GM21619 (cell line): Measurements from ENCODE around the gene ICOSLG.
A peak's percentile ranks its signal among the peaks of the same experiment; 100 is the strongest.
"Not testable (repeated sequence)": the region's sequence is repeated elsewhere in the genome, so short reads cannot be mapped to it uniquely, and the experiment has no call there.

Source experiments
- ATAC-seq: cut with Tn5 transposase; IDR thresholded peaks from one replicate; pipeline ENCODE4 v1.9.1; 2021; ENCODE audit not compliant: unreplicated experiment

ICOSLG gene, protein sequence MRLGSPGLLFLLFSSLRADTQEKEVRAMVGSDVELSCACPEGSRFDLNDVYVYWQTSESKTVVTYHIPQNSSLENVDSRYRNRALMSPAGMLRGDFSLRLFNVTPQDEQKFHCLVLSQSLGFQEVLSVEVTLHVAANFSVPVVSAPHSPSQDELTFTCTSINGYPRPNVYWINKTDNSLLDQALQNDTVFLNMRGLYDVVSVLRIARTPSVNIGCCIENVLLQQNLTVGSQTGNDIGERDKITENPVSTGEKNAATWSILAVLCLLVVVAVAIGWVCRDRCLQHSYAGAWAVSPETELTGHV

DNA sequence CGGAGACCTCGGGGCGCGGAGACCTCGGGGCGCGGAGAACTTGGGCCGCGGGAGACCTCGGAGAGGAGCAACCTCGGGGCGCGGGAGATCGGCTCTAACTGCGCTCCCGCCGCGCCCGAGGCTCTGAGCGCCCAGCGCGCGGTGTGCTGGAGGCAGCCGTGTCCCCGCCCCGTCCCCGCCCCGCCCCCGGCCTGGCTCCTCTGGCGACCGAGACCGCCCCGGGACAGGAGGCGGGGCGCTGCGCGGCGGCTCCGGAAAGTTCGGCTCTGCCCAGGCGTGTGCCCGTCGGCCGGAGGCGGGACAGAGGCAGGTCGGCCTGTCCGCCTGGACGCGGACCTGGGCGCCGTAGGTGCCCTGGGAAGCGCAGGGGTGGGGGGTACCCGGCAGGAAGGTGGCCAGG lies at the start of gene ICOSLG:
Gene ICOSLG, minus strand, starts transcription at position 102 of the 400 bp plus-strand sequence. CDS start 126 bp downstream, outside the sequence.
- peak; percentile 35 for ATAC-seq

DNA sequence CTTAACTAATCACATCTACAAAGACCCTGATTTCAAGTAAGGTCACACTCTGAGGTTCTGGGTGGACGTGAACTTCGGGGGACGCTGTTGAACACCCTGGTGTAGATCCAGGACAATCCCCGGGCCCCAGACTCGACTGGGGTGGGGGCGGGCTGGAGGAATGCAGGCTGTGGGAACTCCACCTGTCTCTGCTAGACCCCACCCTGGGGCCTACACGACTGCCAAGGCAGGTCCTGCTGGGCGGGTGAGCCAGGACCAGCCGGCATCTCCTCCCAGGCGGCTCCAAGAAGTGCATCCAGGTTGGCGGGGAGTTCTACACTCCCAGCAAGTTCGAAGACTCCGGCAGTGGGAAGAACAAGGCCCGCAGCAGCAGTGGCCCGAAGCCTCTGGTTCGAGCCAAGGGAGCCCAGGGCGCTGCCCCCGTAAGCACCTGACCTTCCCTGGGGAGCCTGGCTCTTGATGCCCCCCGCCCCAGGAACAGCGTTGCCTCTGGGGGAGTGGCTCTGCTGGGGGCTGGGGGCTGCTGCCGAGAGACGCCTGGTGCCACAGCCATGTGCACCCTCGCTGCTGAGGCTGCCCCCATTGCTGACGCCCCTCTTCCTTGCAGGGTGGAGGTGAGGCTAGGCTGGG lies 48.8 kb upstream of the ICOSLG start:
- ATAC-seq: no peak

DNA sequence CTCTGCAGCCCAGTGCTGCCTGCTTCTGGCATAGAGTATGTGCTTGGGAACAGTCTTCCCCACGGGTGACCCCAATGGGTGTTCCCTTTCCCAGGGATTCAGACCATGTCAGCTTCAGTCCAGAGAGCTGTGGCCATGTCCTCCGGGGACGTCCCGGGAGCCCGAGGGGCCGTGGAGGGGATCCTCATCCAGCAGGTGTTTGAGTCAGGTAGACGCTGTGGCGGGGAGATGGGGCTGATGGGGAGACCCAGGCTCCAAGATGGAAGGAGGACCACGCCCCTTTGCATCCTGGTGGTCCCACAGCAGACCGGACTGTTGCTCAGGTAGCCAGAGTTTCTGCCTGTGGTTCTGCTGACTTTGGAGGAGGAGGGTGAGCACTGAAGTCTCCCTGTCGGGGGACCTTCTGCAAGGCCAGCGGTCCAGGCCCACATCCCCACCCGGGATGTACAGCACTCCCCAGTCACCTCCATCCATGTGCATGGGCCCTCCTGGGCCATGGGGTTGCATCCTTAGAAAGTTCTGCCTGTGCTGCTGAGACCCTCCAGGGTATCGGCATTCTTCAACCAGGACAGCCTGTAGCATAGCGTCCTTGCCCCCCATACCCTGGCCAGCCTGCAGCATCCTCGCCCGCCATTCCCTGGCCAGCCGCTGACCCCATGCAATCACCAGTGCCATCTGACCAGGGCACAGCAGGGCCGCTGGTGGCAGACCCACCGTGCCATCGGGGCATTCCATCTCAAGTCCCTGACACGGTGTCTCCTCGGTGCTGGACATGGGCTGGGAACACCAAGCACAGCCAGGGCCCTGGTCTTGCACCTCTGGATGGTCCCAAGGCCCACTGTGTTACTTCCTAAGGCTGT lies 47.7 kb upstream of the ICOSLG start:
- ATAC-seq: no peak

DNA sequence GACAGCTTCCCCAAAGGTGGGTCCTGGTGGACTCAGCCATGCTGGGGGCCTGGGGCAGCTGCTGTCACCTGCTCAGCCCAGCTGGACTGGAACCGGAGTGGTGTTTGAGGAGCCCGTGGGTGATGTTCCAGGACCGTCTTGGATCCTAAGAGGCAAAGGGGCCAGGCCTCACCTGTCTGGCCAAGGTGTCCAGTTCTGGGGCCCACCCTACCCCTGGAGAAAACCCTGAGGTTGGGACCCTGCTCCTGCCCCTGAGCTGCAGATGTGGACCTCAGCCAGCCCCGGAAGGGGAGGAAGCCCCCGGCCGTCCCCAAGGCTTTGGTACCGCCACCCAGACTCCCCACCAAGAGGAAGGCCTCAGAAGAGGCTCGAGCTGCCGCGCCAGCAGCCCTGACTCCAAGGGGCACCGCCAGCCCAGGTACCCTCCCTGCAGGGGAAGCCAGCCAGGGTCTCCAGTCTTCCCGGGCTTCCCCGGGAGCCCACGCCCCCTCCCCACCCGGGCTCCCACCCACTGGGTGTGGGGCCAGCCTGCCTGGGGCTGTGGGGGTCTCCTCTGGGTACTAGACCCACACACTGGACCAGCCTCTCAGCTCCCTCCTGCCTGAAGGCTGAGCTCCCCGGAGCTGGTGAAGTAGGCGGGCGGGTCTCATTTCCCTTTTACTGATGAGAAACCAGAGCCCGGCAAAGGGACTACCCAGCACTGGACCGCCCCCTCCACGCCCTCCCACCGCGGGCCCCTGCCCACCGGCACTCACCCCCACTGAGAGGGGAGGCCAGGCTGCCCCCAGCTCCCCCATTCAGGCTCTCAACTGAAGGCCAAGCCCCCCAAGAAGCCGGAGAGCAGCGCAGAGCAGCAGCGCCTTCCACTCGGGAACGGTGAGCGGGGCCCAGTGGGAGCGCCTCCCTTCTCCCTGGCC lies 46.2 kb upstream of the ICOSLG start:
- ATAC-seq: no peak

DNA sequence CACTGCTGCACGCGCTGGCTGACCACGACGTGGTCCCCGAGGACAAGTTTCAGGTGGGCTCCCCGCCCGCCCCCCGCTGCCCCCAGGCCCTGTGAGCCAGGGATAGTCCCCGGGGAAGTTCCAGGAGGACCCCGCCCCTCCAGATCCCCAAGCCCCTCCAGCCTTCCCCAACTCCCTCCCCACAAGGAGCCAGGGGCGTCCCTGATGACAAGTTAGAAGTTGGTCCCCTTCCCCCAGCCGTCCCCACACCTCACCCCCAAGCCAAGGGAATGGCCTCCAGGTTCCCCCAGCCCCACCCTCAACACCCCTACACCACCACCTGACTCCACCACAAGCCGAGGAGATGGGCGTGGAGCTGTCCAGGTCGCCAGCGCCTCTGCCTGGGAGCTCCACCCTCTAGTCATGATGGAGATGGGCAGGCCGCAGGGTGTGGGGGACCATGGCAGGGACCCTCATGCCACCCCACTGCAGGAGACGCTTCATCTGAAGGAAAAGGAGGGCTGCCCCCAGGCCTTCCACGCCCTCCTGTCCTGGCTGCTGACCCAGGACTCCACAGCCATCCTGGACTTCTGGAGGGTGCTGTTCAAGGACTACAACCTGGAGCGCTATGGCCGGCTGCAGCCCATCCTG lies 45.5 kb upstream of the ICOSLG start:
- no peak for ATAC-seq

DNA sequence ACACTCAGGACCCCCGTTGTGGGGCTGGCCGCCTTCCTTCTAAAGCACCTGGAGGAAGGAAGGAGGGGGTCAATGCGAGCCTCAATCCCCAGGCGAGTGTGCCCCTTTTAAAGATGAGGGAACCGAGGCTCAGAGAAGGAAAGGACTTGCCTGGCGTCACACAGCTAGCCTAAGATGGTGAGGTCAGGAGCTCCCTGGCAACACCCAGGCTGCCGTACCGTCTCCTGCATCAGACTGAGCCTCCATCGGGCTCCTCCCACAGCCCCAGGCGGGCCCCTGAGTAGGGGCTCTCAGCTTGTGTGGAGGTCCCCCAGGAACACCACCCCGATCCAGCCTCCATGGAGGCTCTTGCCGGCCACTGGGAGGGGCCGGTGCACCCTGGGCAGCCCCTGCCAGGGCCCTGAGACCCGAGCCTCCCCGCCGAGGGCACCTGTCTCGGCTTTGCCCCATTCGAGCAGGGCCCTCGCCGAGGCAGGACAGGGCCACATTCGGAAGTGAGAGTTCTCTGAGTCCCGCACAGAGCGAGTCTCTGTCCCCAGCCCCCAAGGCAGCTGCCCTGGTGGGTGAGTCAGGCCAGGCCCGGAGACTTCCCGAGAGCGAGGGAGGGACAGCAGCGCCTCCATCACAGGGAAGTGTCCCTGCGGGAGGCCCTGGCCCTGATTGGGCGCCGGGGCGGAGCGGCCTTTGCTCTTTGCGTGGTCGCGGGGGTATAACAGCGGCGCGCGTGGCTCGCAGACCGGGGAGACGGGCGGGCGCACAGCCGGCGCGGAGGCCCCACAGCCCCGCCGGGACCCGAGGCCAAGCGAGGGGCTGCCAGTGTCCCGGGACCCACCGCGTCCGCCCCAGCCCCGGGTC lies 44.6 kb upstream of the ICOSLG start, which contains the start of gene AIRE:
Gene AIRE, plus strand, starts transcription at position 739 of the 855 bp plus-strand sequence. CDS start 131 bp downstream, outside the sequence.
- no peak for ATAC-seq

DNA sequence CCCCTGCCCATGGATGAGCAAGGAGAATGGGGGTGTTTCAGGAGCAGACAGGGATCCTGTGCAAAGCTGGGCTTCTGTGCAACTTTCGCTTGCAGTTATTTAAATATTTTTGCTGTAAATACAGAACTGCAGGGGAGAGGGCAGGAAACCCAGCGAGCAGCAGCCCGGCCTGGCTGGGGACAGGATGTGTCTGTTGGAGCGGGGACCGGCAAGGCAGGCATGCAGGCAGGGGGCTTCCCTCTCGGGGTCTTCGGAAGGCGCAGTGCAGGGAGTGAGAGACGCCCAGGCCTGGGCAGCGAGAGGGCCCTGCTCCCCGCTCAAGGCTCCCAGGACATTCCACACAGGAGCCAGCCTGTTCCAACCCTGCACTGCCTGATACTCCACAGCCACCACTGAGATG lies 43.2 kb upstream of the ICOSLG start:
- no peak for ATAC-seq

DNA sequence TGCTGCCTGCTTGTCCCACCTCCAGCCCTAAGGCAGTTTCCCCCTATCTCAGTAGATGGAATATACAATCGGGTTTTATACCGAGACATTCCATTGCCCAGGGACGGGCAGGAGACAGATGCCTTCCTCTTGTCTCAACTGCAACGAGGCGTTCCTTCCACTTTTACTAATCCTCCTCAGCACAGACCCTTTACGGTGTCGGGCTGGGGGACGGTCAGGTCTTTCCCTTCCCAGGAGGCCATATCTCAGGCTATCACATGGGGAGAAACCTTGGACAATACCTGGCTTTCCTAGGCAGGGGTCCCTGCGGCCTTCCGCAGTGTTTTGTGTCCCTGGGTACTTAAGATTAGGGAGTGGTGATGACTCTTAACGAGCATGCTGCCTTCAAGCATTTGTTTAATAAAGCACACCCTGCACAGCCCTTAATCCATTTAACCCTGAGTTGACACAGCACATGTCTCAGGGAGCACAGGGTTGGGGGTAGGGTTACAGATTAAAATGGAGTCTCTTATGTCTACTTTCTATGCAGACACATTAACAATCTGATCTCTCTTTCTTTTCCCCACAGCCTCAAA lies 42.6 kb upstream of the ICOSLG start:
- ATAC-seq: not testable (repeated sequence)

DNA sequence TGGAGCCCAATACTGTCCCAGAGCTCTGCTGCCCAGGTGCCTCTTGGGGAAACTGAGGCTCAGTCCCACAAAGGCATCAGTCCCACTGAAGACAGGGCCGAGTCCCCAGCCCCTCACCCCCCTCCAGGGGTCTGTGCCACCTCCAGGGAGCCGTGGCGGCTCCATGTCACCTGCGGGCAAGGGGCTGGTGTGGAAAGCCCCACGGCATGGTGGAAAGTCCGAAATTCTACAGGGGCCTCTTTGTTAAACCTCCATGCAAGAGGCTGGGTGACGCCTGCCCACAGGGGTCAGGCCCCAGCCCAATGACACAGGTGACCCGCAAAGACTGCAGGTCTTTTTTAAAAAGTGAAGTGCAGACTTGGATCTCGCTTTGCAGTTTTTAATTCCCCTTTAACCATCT lies 41.6 kb upstream of the ICOSLG start:
- ATAC-seq: no peak

DNA sequence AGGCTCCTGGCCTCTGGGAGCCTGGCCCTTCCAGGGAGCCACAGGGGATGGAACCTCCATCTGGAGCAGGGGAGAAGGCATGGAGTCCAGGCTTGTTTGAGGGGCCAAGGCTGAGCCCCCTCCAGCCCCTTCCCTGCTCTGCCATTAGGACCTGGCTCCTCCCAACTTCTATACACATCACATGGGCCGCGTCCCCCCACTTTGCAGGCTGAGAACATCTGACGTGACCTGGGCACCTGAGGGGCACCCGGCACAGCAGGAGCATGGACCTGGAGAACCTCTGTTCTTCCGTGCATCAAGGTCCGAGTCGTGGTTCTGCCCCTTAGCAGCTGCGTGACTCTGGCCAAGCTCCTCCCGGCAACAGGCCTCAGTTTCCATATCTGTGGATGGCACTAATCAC lies 41.1 kb upstream of the ICOSLG start:
- ATAC-seq: no peak

DNA sequence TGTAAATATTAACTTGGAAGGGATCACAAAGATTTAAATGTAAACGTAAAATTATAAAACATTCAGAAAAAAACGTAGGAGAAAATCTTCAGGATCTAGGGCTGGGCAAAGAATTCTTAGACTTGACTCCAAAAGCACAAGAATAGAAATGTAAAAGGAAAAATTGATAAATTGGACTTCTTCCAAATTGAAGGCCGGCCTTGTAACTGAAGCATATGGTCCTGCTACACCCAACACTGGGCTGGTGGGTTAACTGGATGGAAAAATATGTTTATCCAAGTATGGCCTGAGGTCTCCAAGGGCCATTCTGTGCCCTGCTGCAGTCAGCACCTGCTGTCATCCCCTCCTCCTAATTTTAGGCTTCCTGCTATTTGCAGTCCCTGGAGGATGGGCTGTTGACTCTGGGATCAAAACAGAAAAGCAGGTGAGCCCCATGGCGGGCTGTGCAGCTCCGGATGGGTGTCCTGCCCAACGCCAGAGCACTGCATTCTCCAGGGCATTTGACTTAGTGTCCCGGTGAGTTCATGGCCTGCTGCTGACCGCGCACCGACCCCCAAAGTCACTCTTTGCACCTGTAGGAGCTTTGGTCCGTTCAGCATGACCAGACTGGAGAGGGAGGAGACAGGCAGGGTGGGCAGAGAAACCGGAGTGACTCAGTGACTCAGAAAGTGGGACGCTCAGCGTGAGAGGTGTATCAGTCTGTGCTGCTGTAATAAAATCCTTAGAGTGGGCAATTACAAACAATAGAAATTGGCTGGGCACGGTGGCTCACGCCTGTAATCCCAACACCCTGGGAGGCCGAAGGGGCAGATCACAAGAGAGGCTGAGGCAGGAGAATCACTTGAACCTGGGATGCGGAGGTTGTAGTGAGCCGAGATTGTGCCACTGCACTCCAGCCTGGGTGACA lies 38.9 kb upstream of the ICOSLG start:
- ATAC-seq: no peak

DNA sequence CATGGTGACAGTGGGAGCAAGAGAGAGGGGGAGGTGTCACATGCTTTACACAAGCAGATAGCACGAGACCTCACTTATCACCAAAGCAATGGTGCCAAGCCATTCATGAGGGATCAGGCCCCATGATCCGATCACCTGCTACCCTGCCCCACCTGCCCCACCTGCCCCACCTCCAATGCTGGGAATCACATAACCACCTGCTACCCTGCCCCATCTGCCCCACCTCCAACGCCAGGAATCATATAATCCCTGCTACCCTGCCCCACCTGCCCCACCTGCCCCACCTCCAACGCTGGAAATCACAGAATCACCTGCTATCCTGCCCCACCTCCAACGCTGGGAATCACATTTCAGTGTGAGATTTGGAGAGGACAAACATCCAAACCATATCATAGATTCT lies 34.3 kb upstream of the ICOSLG start:
- ATAC-seq: no peak

DNA sequence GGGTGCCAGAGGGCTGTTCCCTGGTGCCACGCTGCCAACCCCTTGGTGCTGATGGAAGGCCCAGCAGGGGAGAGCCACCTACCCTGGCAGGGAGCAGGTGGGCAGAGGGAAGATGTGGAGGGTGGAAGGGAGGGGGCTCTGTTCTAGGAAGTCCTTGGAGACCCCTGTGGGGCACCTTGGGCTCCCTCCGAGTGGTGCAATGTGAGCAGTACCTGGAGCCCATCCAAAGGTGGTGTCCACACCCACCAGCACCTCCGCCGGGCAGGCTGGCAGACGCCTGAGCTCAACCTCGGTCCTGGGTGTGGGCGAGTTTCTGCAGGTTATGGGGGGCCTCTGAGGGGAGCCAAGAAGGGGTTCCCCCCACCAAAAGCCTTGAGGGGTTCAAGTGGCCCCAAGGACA lies 32.3 kb upstream of the ICOSLG start:
- no peak for ATAC-seq

DNA sequence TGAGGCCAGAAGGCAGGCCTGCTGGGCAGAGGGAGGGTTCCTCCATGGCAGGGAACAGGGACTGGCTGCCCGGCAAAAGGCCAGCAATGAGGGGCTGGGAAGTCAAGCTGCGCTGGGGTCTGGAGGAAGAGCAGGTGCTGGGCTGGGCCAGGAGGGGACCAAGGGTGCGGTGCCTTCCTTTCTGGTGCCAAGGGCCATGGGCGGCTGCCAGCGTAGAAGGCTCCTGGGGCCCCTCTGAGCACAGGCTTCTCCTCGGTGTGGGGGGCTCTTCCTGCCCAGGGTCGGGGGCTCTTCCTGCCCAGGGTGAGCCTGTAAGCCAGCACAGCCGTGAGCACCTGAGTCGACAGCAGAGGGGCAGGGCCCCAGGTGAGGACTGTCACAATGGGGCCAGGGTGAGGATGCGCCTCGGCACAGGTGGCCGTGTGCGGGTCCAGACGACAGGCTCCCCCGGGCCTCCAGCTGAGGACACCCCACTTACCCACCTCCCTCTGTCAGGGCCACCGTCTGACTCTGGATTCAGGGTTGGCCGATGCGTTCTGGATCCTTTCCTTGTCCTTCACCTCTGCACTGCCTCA lies 31.6 kb upstream of the ICOSLG start:
- ATAC-seq: no peak

DNA sequence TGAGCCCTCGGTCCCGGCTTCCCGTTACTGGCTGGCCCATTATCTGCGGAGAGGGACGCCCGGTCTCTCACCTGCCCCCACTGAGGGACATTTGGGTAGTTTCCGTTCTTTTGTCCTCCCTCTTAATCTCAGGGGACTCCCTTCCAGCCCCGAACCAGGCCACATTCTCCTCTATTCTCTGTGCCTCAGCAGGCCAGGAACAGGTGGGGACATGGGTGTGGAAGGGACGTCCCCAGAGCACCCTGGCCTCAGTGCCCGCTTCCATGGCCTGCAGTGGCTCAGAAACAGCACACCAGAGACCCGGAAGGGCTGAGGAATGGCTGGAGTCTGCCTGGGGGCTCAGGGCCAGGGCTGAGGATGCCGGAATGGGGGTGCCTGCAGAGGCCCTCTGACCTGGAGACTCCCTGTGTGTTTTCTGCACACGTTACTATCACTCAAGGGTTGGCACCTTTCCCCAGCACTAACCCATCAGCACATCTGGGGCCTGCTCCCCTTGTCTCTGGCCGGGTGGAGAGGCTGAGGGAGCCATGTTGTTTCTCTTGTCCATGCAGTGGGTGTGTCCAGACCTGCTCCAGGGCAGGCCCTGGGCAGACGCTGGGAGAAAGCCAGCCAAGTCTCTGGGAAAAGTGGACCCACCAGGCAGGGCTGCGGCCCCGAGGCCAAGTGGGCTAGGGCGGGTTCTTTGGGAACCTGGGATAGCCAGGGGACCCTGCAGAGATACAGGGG lies 31.0 kb upstream of the ICOSLG start:
- no peak for ATAC-seq

DNA sequence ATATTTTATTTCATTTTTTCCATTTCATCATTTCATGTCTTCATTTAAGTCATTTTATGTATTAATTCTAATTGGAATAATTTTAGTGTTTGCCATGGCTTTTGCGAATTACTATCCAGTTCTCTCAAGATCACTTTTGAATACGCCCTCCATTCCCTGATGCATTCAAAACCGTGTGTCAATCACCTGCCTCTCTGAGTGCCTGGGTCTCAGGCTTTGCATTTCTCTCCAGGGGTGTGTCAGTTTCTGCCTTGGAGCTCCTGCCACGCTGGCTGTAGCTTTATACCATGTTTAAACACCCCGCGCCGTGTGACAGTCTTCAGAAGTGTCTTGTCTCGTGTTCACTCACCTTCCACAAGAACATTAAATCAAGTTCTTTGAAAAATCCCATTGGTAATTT lies 28.3 kb upstream of the ICOSLG start:
- no peak for ATAC-seq

DNA sequence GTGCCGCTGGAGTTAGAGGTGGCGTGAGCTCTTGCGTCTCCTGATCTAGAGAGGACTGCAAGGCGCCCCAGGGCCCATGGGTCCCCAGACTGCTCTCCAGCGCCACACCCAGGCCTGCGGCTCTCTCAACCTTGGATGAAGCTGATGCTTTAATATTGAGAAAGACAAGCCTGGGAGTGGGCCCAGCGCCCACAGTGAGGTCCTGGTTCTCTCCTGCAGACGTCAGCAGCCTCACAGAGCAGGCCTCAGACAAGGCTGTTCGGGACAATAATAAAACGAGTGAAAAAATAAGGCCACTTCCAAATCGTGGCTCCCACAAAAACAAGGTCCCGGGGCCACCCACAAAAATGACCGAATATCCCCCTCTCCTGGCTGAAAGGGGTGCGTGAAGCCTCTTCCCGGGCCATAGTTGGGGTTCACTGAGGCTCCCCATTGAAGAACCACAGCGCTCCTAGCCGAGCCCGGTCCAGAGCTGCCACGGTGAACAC lies 27.0 kb upstream of the ICOSLG start:
- ATAC-seq: no peak
